Stimulated activated effector memory CD8-positive, alpha-beta T cell treated with anti-CD3 and anti-CD28 coated beads, Interleukin-12 subunit alpha, Interleukin-12 subunit beta, amount 100 ng/mL, for 72 hours (primary cell): Measurements from ENCODE around the gene ABCB8.

Experiments used
- ATAC-seq: fragments of 150-1000 bp; cut with Tn5 transposase; 2 replicates; pipeline ENCODE4 v1.10.0; 2021
- DNase-seq, 2 donors: peaks; one replicate each; pipeline ENCODE4 v3.0.0; 2021 to 2022; ENCODE audit warnings: low spot score in 2 of 2
- H3K27ac Mint-ChIP-seq: one replicate; pipeline ENCODE4 v1.8.0; 2022; ENCODE audit warnings: mild to moderate bottlenecking, mixed read lengths
- H3K36me3 Mint-ChIP-seq: one replicate; pipeline ENCODE4 v1.8.0; 2022; ENCODE audit warnings: mild to moderate bottlenecking, mixed read lengths
- H3K4me1 Mint-ChIP-seq: one replicate; pipeline ENCODE4 v1.8.0; 2022; ENCODE audit warnings: mixed read lengths
- H3K4me3 Mint-ChIP-seq: one replicate; pipeline ENCODE4 v1.8.0; 2022; ENCODE audit warnings: mild to moderate bottlenecking, mixed read lengths
- H3K9me3 Mint-ChIP-seq: one replicate; pipeline ENCODE4 v1.8.0; 2022; ENCODE audit warnings: mixed read lengths

Gene ABCB8

GRCh38 chr7:151094675-151095074 is 66.4 kb downstream of the ABCB8 start:
- H3K4me1 Mint-ChIP-seq: peaks cover 16% of the 10 kb centered on the region
- H3K27ac Mint-ChIP-seq: peak overlapping the region; percentile 26
- DNase-seq (no peak), ATAC-seq (no peak)
- no peaks in the 10 kb centered on the region for H3K9me3 Mint-ChIP-seq
- no peaks in the 10 kb centered on the region for H3K36me3 Mint-ChIP-seq
- no peak overlapping the region for H3K4me3 Mint-ChIP-seq

- no peak overlapping the region for H3K4me3 Mint-ChIP-seq
- no peak for ATAC-seq
- H3K4me1 Mint-ChIP-seq: peaks cover 13% of the 10 kb centered on the region
- no peaks in the 10 kb centered on the region for H3K9me3 Mint-ChIP-seq
- no peak for DNase-seq
- H3K36me3 Mint-ChIP-seq: no peaks in the 10 kb centered on the region
- H3K27ac Mint-ChIP-seq: peak overlapping the region; percentile 26
Observed at GRCh38 chr7:151095123-151095797, 67.0 kb downstream of the ABCB8 start.

GRCh38 chr7:151095828-151096475 is 67.7 kb downstream of the ABCB8 start:
- Mint-ChIP-seq H3K27ac (no peak overlapping the region), H3K4me3 (no peak overlapping the region), H3K9me3 (no peaks in the 10 kb centered on the region), H3K4me1 (peaks cover 13% of the 10 kb centered on the region), H3K36me3 (no peaks in the 10 kb centered on the region)
- ATAC-seq: no peak
- DNase-seq: no peak
